HG02885 (cell line): ENCODE measurements around the gene DLK1.

ENCODE experiments used
- ATAC-seq: cut with Tn5 transposase; IDR thresholded peaks from one replicate; pipeline ENCODE4 v1.9.1; 2021; ENCODE audit warnings: mild to moderate bottlenecking; ENCODE audit not compliant: unreplicated experiment, poor library complexity

DLK1 gene

GRCh38 chr14:100785626-100786025 is 58.9 kb downstream of the DLK1 start:
- ATAC-seq = no peak

- no peak for ATAC-seq
Measured at GRCh38 chr14:100786131-100786530, 59.4 kb downstream of the DLK1 start.

- no peak for ATAC-seq
Measured at GRCh38 chr14:100786576-100787219, 60.0 kb downstream of the DLK1 start.

- ATAC-seq = no peak
Measured at GRCh38 chr14:100787659-100788058, 61.0 kb downstream of the DLK1 start.
